OCI-LY1 (cell line): Measurements from ENCODE around the gene C2CD4D.

Source experiments
- H2AFZ ChIP-seq: fragments of 200-600 bp; sonication (generic), shearing (Covaris generic); 2 replicates; pipeline ENCODE4 v1.6.0; 2014; ENCODE audit warnings: antibody characterized with exemption, mild to moderate bottlenecking, low read length
- H3F3A ChIP-seq: fragments of 200-600 bp; sonication (generic), shearing (Covaris generic); 2 replicates; pipeline ENCODE4 v1.6.0; 2014; ENCODE audit warnings: mild to moderate bottlenecking, antibody characterized with exemption, low read length, moderate library complexity; ENCODE audit not compliant: insufficient read depth
- H3K27ac ChIP-seq: fragments of 200-600 bp; sonication (generic); 2 replicates; pipeline ENCODE4 v1.5.1; 2014; ENCODE audit warnings: low read length, mixed run types, mild to moderate bottlenecking, low read depth; ENCODE audit not compliant: poor library complexity, severe bottlenecking
- H3K27me3 ChIP-seq: fragments of 200-600 bp; sonication (generic); 2 replicates; pipeline ENCODE4 v1.6.0; 2014; ENCODE audit warnings: antibody characterized with exemption, mild to moderate bottlenecking, low read length, moderate library complexity; ENCODE audit not compliant: insufficient read depth
- H3K36me3 ChIP-seq: fragments of 200-600 bp; sonication (generic); 2 replicates; pipeline ENCODE4 v1.6.1; 2014; ENCODE audit warnings: mild to moderate bottlenecking, antibody characterized with exemption, low read length, moderate library complexity, mixed read lengths; ENCODE audit not compliant: insufficient read depth
- H3K4me1 ChIP-seq: fragments of 200-600 bp; sonication (generic); 2 replicates; pipeline ENCODE4 v1.5.1; 2014; ENCODE audit warnings: mild to moderate bottlenecking, low read length, moderate library complexity; ENCODE audit not compliant: insufficient read depth, severe bottlenecking
- H3K4me2 ChIP-seq: fragments of 200-600 bp; sonication (generic), shearing (Covaris generic); 2 replicates; pipeline ENCODE4 v1.6.1; 2014; ENCODE audit warnings: low read length
- H3K4me3 ChIP-seq: fragments of 200-600 bp; sonication (generic); 2 replicates; pipeline ENCODE4 v1.5.1; 2014; ENCODE audit warnings: low read length, low read depth, mild to moderate bottlenecking, mixed read lengths; ENCODE audit not compliant: poor library complexity, severe bottlenecking
- H3K79me2 ChIP-seq: fragments of 200-600 bp; shearing (Covaris generic); 2 replicates; pipeline ENCODE4 v1.6.1; 2016; ENCODE audit warnings: mixed run types, low read length, mixed read lengths; ENCODE audit not compliant: insufficient read depth
- H3K9ac ChIP-seq: fragments of 200-600 bp; sonication (generic), shearing (Covaris generic); 2 replicates; pipeline ENCODE4 v1.6.1; 2014; ENCODE audit warnings: mild to moderate bottlenecking, low read length, mixed read lengths
- H3K9me2 ChIP-seq: fragments of 200-600 bp; sonication (generic), shearing (Covaris generic); 2 replicates; pipeline ENCODE4 v1.6.1; 2014; ENCODE audit warnings: low read depth, mild to moderate bottlenecking, low read length, mixed read lengths
- H3K9me3 ChIP-seq: fragments of 200-600 bp; shearing (Covaris generic); 2 replicates; pipeline ENCODE4 v1.6.1; 2014; ENCODE audit warnings: low read length, mixed read lengths
- H4K20me1 ChIP-seq: fragments of 200-600 bp; sonication (generic), shearing (Covaris generic); 2 replicates; pipeline ENCODE4 v1.6.0; 2016; ENCODE audit warnings: mild to moderate bottlenecking, low read length; ENCODE audit not compliant: insufficient read depth
- CTCF ChIP-seq: fragments of 200-600 bp; sonication (generic), shearing (Covaris generic); IDR thresholded peaks from 2 replicates; pipeline ENCODE4 v1.5.1; 2017; ENCODE audit warnings: mild to moderate bottlenecking, antibody characterized with exemption, low read length, moderate library complexity, mixed read lengths
- EZH2 ChIP-seq: fragments of 200-600 bp; sonication (generic), shearing (Covaris generic); IDR thresholded peaks from 2 replicates; pipeline ENCODE4 v1.8.0; 2017; ENCODE audit warnings: borderline replicate concordance, mixed run types, mild to moderate bottlenecking, antibody characterized with exemption, low read length, moderate library complexity, mixed read lengths

The C2CD4D gene

GRCh38 chr1:151871284-151872030 lies 31.8 kb upstream of the C2CD4D start:
- Histone ChIP-seq H3K9me2 (no peaks in the 10 kb centered on the region), H3K79me2 (no peaks in the 10 kb centered on the region), H3K36me3 (0 out of 2 replicates have a peak, but pooled peaks cover 5% of the 10 kb centered on the region), H3K4me3 (no peak overlapping the region), H3K4me1 (no peaks in the 10 kb centered on the region), H3K9me3 (no peaks in the 10 kb centered on the region), H3F3A (no peaks in the 10 kb centered on the region), H3K9ac (no peak overlapping the region), H3K4me2 (no peak overlapping the region), H3K27ac (no peak overlapping the region), H3K27me3 (no peaks in the 10 kb centered on the region), H2AFZ (no peak overlapping the region), H4K20me1 (no peaks in the 10 kb centered on the region)
- TF ChIP-seq CTCF = no peak
- no peak for TF ChIP-seq EZH2

- H3K9me3 ChIP-seq = no peaks in the 10 kb centered on the region
- TF ChIP-seq CTCF = no peak
- TF ChIP-seq EZH2 = no peak
- no peaks in the 10 kb centered on the region for H3F3A ChIP-seq
- H3K27me3 ChIP-seq = no peaks in the 10 kb centered on the region
- no peak overlapping the region for H3K27ac ChIP-seq
- H4K20me1 ChIP-seq = no peaks in the 10 kb centered on the region
- no peak overlapping the region for H2AFZ ChIP-seq
- H3K36me3 ChIP-seq = 0 out of 2 replicates have a peak, but pooled peaks cover 1% of the 10 kb centered on the region
- no peaks in the 10 kb centered on the region for H3K4me1 ChIP-seq
- H3K4me3 ChIP-seq = no peak overlapping the region
- no peak overlapping the region for H3K4me2 ChIP-seq
- no peak overlapping the region for H3K9ac ChIP-seq
- H3K79me2 ChIP-seq = no peaks in the 10 kb centered on the region
- H3K9me2 ChIP-seq = no peaks in the 10 kb centered on the region
Measured at GRCh38 chr1:151868486-151868885, 28.9 kb upstream of the C2CD4D start.

GRCh38 chr1:151867765-151868411 lies 28.3 kb upstream of the C2CD4D start:
- no peak overlapping the region for H2AFZ ChIP-seq
- H3K4me3 ChIP-seq = no peak overlapping the region
- H3K9me3 ChIP-seq = no peaks in the 10 kb centered on the region
- no peaks in the 10 kb centered on the region for H3F3A ChIP-seq
- H3K79me2 ChIP-seq = no peaks in the 10 kb centered on the region
- H3K4me2 ChIP-seq = no peak overlapping the region
- no peaks in the 10 kb centered on the region for H3K4me1 ChIP-seq
- H3K9me2 ChIP-seq = no peaks in the 10 kb centered on the region
- no peaks in the 10 kb centered on the region for H3K36me3 ChIP-seq
- H3K27me3 ChIP-seq = no peaks in the 10 kb centered on the region
- TF ChIP-seq CTCF (no peak), EZH2 (no peak)
- H3K27ac ChIP-seq = no peak overlapping the region
- H3K9ac ChIP-seq = no peak overlapping the region
- H4K20me1 ChIP-seq = no peaks in the 10 kb centered on the region
